DMS53 treated with DMSO at 0.1 percent for 48 hours (cell line): ENCODE results near the gene TACO1.

Source experiments
- DNase-seq: peaks from one replicate; lab custom pipeline; 2025; ENCODE audit not compliant: unreplicated experiment; lab: John Stamatoyannopoulos, UW

TACO1 gene

GRCh38 chr17:63600569-63601438 is at the start of gene TACO1:
TSS of gene TACO1 (plus strand) at chr17:63600895. CDS start at chr17:63601084, 189 bp downstream.
- DNase-seq, result peak; percentile 21

DNA sequence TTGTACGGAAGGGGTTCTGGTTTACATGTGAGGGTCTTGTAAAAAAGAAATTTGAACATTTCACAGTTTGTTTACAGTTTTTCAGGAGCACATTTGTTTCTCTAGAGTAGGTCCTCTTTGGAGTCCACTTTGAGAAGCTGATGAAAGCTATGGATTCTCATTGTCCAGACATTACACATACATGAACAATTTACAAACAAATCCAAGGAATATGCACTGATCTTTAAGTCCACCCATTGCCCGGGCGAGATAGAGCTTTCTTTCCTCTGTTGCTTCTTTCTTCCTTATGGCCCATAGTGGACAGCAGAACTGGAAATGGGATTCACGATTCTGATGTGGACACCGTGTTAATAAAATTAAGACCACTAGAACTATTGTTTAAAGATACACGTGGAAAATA is 48.5 kb upstream of the TACO1 start:
- DNase-seq, result no peak

DNA sequence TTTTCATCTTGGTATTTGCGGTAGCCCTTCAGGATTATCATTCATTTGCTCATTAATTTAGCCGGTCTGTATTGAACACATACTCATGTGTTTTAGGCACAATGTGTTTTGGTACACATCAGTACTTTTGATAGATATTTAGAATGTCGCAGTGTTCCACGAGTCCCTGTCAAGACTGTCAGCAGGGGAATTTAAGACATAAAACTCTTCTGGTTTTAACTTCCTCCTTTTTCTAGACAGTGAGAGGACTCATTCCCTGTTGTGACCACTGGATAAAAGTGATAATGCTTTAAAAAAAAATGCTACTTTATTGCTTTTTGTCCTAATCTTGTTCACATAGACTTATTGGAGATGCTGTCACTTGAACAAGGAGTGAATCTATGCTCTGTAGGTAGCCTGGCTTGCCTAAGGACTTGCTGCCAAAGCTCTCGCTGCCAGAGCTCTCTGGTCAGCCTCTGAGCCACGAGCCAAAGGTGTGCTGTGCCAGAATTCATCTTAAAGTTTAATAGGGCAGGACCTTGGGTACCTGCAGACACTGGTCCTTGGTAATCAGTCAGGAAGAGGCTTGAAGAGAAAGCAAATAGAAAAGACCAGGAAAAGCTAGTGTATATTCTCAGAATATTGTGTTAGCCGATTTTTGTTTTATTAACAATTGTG is 45.1 kb upstream of the TACO1 start:
- no peak for DNase-seq

DNA sequence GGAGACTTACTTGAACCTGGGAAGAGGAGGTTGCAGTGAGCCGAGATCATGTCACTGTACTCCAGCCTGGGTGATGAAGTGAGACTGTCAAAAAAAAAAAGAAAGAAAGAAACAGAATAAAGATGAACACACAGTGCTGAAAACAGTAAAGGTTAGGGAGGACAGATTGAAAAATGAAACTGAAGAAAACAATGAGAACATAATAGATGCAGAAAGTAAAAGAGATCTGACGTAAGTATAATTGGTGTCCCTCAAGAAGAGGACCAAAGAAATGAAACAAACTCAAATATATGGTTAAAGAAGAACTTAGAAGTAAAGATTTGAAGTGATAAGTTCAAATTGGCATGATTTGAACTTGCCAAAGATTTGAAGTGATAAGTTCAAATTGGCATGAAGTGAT is 43.3 kb upstream of the TACO1 start:
- DNase-seq, result no peak

DNA sequence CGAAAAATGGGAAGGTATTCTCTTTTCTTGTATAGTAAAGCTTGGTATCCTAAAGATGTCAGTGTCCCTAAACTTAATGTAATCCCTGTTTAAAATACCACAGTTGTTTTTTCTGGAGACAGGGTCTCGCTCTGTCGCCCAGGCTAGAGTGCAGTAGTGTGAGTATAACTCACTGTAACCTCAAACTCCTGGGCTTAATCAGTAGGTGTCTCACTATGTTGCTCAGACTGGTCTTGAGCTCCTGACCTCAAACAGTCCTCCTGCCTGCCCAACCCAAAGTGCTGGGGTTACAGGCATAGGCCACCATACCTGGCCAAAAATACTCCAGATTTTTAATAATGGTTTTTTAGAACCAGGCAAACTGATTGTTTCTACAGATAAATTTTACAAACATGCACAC is 42.3 kb upstream of the TACO1 start:
- no peak for DNase-seq

GRCh38 chr17:63561819-63562218 is 38.9 kb upstream of the TACO1 start:
- DNase-seq, result no peak

- no peak for DNase-seq
Measured at GRCh38 chr17:63563339-63563738, 37.4 kb upstream of the TACO1 start.

DNA sequence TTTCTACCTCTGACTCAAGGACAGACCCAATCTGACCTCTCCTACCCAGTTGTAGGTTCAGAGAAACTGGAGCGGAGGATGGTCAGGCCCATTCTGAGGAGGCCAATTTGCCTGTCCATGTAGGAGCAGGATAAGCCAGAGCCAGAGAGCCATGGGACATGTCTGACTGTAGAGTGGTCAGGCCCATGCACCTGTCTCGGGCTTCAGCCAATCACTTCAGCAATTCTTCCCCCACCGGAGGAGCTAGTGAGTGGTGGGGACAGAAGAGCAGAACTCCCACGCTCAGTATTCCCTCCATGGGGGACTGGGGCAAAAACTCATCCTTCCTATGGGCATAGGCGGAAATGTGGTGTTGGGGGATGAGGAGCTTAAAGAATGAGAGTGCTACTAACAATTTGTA is 36.1 kb upstream of the TACO1 start:
- DNase-seq, result no peak

GRCh38 chr17:63567229-63567628 is 33.5 kb upstream of the TACO1 start:
- DNase-seq, result no peak

GRCh38 chr17:63568563-63568962 is 32.1 kb upstream of the TACO1 start:
- DNase-seq, result no peak

DNA sequence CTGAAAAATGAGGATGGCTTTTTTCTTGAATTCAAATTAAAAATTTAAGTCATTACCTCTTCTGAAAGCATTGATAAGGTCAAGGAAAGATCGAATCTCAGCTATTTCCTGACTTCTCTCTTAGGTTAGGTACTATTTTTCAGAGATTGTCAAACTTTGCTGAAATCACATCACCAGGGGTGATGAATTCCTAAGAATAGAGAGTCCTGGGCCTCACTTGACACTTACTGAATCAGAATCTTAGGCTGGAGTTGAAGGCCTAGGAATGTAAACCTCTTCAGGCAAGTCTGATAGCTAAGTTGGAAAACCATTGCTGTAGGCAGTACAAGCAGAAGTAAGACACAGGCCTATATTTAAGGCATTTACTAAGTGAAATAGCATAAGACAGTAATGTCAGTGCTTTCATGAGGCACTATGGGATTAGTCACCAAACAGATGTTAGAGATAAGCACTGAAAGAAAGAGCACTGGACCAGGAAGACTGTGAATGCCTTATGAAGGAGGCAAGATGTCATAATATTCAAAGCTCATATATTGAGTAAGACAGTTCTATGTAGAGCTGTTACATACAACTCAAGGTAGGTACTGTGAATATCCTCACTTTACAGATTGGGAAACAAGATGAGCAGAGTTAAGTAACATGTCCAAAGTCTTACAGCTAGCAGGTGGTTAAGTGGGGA is 28.9 kb upstream of the TACO1 start:
- no peak for DNase-seq

GRCh38 chr17:63573634-63574033 is 27.1 kb upstream of the TACO1 start:
- DNase-seq, result no peak

DNA sequence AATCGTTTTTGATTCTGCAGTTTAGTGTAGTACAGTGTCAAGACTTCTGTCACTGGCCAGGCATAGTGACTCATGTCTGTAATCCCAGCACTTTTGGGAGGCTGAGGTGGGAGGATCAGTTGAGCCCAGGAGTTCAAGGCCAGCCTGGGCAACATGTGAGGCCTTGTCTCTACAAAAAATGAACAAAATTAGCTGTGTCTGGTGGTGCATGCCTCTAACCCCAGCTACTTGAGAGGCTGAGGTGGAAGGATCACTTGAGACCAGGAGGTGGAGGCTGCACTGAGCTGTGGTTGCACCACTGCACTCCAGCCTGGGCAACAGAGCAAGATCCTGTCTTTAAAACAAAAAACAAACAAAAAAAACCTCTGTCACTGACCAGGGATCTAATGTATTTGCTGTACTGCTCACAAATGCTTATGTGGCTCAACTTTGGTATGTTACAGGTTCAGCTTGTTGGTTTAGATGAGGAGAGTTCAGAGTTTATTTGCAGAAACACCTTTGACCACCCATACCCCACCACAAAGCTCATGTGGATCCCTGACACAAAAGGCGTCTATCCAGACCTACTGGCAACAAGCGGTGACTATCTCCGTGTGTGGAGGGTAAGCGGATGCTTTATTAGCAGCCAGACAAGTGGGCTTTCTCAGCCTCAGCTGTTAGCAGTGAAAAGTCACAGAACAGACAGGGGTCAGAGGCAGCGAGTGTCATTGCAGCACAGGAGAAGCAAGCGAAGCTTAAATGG is 22.5 kb upstream of the TACO1 start:
- no peak for DNase-seq

GRCh38 chr17:63578769-63579111 is 22.0 kb upstream of the TACO1 start:
- no peak for DNase-seq

DNA sequence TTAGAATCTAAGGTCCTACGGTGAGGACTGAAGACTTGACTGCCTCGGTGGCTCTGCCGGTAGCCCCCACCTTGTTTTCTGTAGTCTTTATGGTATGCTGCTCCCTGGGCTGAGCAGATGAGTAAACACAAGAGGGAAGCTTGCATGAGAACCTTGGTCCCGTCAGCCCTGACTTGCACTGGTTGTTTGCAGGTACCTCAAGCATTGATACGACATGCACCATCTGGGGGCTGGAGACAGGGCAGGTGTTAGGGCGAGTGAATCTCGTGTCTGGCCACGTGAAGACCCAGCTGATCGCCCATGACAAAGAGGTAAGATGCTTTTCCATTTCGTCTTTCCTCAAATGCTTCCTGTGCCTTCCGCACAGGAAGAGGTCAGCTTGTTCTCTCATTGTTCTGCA is 21.1 kb upstream of the TACO1 start:
- no peak for DNase-seq

- DNase-seq, result no peak
Measured at GRCh38 chr17:63587770-63588169, 12.9 kb upstream of the TACO1 start.

GRCh38 chr17:63588797-63589196 is 11.9 kb upstream of the TACO1 start:
- no peak for DNase-seq

- no peak for DNase-seq
Measured at GRCh38 chr17:63589646-63590045, 11.0 kb upstream of the TACO1 start.

- DNase-seq, result no peak
Measured at GRCh38 chr17:63592797-63593196, 7.9 kb upstream of the TACO1 start.

DNA sequence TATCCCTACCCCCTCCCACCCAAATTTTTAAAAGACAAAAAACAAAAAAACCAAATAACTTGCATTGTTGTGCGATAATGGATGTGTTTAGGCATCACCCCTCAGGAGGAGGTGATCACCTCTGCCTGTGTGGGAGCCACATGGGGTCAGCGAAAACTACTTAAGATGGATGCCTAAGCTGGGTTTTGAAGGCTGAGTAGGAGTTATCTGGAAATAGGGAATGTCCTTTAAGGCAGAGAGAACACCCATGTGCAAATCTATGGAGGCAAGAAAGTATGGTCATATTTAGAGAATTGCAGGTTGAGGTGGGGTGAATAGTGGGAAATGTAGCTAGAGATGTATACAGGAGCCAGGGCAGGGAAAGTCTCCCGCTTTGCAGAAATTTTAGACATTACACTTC is 5.6 kb upstream of the TACO1 start:
- no peak for DNase-seq

GRCh38 chr17:63596856-63597586 is 3.7 kb upstream of the TACO1 start:
- no peak for DNase-seq
